ENCODE results near the gene CCDC184. TPM values are rescaled to one million over a fixed set of nuclear protein-coding genes. Genes with fewer than 3 reads are reported as not detected.
A peak's percentile ranks its signal among the peaks of the same experiment; 100 is the strongest.

Gene CCDC184
- total RNA-seq, 1 experiment from 2014 or later: 0.69 TPM

- Histone ChIP-seq H3K27me3 (replicated peaks; ENCODE audit: insufficient read depth, low read depth, low read length, poor library complexity) (peaks cover 2% of the 10 kb centered on the region), H3K36me3 (ENCODE audit: insufficient read depth, low read length, poor library complexity, severe bottlenecking) (no peaks in the 10 kb centered on the region), H3K4me1 (ENCODE audit: insufficient read depth, low read length, poor library complexity, severe bottlenecking) (peaks cover 18% of the 10 kb centered on the region), H3K4me3 (ENCODE audit: low read depth, low read length, poor library complexity, severe bottlenecking) (no peak overlapping the region), H3K27ac (ENCODE audit: low read depth, low read length, poor library complexity, severe bottlenecking) (no peak overlapping the region), H3K9me3 (ENCODE audit: low read depth, low read length, poor library complexity, severe bottlenecking) (no peaks in the 10 kb centered on the region)
- DNase-seq (ENCODE audit: low spot score): peak; percentile 85
- CTCF ChIA-PET: interaction anchor here (1.7 kb wide), 1 partner anchor 429 kb away, joined by 7 read pairs; no protein-coding TSS in a partner anchor
- POLR2A ChIA-PET (ENCODE audit: low non-redundant PET): no interaction called here
- intact Hi-C loops (cut with micrococcal nuclease; ENCODE audit: unreplicated experiment): loop anchor here (10.0 kb wide), 4 partner anchors 185 to 425 kb away; partner anchors contain the start of genes COL2A1 and TMEM106C
- TF ChIP-seq CTCF (conservative IDR thresholded peaks at IDR 0.05; ENCODE audit: low read depth, low read length) (peak; percentile 86), EZH2 (IDR thresholded peaks at IDR 0.05; ENCODE audit: borderline replicate concordance, low read depth, low read length, poor library complexity, severe bottlenecking) (no peak)
- BruUV-seq (replicated peaks): no TSS peak
Measured at GRCh38 chr12:48189331-48190125, 6.1 kb downstream of the CCDC184 start.

GRCh38 chr12:48191096-48191495, 7.7 kb downstream of the CCDC184 start:
- ChIA-PET CTCF (no interaction called here), POLR2A (ENCODE audit: low non-redundant PET) (no interaction called here)
- DNase-seq (ENCODE audit: low spot score): no peak
- Histone ChIP-seq H3K9me3 (ENCODE audit: low read depth, low read length, poor library complexity, severe bottlenecking) (no peaks in the 10 kb centered on the region), H3K27ac (ENCODE audit: low read depth, low read length, poor library complexity, severe bottlenecking) (no peak overlapping the region), H3K27me3 (replicated peaks; ENCODE audit: insufficient read depth, low read depth, low read length, poor library complexity) (no peaks in the 10 kb centered on the region), H3K4me3 (ENCODE audit: low read depth, low read length, poor library complexity, severe bottlenecking) (no peak overlapping the region), H3K4me1 (ENCODE audit: insufficient read depth, low read length, poor library complexity, severe bottlenecking) (peaks cover 7% of the 10 kb centered on the region), H3K36me3 (ENCODE audit: insufficient read depth, low read length, poor library complexity, severe bottlenecking) (no peaks in the 10 kb centered on the region)
- intact Hi-C loops (cut with micrococcal nuclease; ENCODE audit: unreplicated experiment): no loop called here
- TF ChIP-seq CTCF (conservative IDR thresholded peaks at IDR 0.05; ENCODE audit: low read depth, low read length) (no peak), EZH2 (IDR thresholded peaks at IDR 0.05; ENCODE audit: borderline replicate concordance, low read depth, low read length, poor library complexity, severe bottlenecking) (no peak)
- BruUV-seq (replicated peaks): no TSS peak

GRCh38 chr12:48192861-48193260, 9.4 kb downstream of the CCDC184 start:
- Histone ChIP-seq H3K27ac (ENCODE audit: low read depth, low read length, poor library complexity, severe bottlenecking) (no peak overlapping the region), H3K27me3 (replicated peaks; ENCODE audit: insufficient read depth, low read depth, low read length, poor library complexity) (no peaks in the 10 kb centered on the region), H3K4me3 (ENCODE audit: low read depth, low read length, poor library complexity, severe bottlenecking) (no peak overlapping the region), H3K36me3 (ENCODE audit: insufficient read depth, low read length, poor library complexity, severe bottlenecking) (no peaks in the 10 kb centered on the region), H3K9me3 (ENCODE audit: low read depth, low read length, poor library complexity, severe bottlenecking) (no peaks in the 10 kb centered on the region), H3K4me1 (ENCODE audit: insufficient read depth, low read length, poor library complexity, severe bottlenecking) (peaks cover 4% of the 10 kb centered on the region)
- intact Hi-C loops (cut with micrococcal nuclease; ENCODE audit: unreplicated experiment): no loop called here
- no peak for DNase-seq (ENCODE audit: low spot score)
- TF ChIP-seq EZH2 (IDR thresholded peaks at IDR 0.05; ENCODE audit: borderline replicate concordance, low read depth, low read length, poor library complexity, severe bottlenecking): no peak
- no peak for TF ChIP-seq CTCF (conservative IDR thresholded peaks at IDR 0.05; ENCODE audit: low read depth, low read length)
- BruUV-seq (replicated peaks): no TSS peak
- ChIA-PET POLR2A (ENCODE audit: low non-redundant PET) (no interaction called here), CTCF (no interaction called here)
